UCSD-AML1 (cell line): ENCODE results near the gene VPS13D.
"Not testable (repeated sequence)": the region's sequence is repeated elsewhere in the genome, so short reads cannot be mapped to it uniquely, and the experiment has no call there.

Experiments used
- DNase-seq: peaks from one replicate; lab custom pipeline; 2025; ENCODE audit not compliant: unreplicated experiment; lab: John Stamatoyannopoulos, UW

VPS13D gene

DNA sequence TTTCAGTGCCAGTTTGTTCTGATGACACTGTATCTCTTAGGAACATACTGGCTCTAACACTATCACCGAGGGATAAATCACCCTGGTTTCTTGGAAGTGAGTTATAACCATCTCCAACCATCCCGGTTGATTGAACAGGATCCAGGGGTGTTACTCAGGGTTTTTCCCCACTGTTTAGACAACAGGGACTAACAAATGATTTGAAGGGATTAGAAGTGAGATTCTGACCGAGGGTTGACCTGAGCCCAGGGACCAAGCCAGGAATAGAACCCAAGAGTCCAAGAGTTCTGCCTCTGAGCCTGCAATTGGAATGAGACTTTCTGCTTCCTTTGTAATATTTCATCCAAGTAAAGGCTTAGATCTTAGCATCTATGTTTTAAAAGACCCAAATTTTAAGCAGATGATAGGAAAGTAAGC lies 234.2 kb downstream of the VPS13D start:
- DNase-seq = no peak

DNA sequence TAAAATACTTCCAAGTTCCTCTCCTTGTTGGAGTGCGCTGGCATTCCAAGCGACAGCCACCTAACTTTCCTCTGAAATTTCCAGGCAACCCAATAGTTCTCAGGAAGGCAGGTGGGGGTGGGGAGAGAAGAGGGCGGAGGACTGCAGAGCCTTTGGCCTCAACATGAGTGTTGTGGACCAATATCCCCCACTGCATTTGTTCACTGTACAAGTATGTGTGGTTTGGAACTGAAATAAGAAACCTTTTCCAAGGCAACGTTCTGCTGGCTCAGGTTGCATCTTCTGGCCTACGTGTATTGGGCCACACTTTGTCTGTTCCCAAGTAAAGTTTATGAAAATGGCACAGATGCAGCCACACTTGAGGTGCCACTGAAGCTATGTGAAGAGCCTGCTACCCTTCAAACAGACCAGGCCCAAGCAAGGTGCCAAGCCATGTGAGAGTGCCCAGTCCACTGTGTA lies 234.8 kb downstream of the VPS13D start:
- no peak for DNase-seq

DNA sequence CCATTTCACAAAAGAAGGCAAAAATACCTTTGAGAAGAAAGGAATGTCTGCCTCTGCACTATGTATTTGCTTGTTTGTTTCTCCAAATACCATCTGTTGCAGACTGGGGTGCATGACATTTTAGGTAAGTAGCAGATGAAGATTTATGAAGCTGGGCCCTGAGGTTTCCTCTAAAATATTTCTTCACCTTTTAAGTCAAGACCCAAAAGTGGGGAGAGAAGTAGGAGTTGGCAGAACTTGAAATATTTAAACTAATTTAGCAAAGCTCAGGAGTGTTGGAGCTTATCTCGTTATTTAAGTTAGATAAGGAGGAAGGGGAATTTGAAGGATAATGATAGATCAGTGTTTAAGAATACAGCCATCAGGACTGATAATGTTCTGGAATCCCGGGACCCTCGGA lies 235.3 kb downstream of the VPS13D start:
- no peak for DNase-seq

DNA sequence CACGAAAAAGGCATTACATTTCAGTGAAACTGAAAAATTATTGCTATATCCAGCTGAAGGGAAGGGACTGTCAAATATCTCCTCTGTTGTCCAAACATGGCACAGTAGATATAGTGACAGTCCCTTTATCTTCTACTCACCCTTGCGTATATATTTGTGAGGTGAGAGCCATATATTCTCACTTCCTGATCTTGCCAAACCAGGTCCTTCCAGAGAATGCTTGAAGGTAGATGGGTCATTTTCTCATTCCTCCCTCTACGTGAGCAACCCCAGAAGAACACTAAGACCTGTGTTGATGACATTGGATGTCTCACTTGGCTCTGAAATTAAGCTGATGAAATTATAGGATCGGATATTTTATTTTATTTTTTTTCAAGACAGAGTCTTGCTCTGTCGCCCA lies 237.0 kb downstream of the VPS13D start:
- no peak for DNase-seq

DNA sequence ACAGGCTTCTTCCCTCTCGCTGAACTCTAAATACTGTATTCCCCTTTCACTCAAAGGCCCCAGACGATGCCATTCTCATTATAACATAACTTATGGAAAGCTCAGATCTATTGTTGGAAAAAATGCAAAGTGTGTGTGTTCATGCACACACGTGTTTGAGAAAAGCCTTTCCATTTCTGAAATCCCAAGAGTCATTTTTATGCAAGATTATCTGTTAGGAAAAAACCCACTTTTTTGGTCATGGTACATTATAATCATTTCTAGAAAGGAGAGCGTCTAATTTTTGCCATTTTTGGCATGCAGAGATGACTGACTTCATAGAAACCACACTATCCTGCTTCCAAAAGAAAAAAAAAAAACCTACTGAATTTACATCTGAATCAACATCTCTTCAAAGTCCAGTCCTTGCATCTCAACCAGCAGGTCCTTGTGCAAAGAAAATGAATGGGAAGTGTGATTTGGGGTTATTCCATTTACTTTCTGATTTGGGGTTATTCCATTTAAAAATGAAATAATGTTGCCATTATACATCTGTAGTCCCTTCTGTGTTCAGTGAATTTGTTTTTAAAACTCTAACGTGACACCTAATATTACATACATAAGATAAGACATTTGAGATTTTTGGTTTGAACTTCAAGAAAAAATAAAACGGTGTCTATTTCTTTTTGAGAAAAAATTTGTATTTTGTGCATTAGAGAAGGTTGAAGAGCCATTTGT lies 237.9 kb downstream of the VPS13D start:
- DNase-seq = no peak

DNA sequence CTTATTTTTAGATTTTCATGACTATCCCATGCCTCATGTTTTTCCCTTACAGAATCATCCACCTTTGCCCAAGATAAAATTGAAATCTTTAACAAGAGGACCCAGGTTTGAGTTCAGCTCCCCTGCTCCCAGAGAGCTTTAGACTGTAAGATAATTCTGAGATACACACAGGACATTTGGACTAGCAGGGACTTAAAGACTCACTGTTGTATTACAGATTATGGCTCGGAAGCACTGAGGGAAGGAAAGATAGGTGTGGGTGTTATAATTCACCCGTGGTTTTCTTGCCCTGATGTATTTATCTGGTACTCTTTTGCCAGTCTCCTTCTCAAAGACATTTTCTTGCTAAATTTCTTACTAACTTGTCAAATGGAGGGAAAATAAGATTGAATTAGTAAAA lies 238.5 kb downstream of the VPS13D start:
- DNase-seq = no peak

DNA sequence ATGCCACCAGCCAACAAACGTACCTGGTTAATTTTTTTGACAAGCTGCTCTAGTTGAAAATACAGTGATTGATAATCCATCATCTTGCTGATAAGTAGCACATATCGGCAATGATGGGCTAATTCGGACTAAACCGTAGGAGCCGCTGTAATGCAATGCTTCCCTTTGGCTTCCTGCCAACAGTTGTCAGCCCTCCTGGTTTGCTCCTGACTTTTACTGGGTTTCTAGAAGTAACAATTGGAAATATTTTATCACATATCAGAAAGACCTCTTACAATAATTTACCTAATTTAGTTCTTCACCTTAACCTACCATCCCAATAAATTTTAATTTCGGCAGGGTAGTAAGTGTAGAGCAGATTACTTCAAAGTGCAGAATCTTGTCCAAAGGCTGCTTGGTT lies 239.7 kb downstream of the VPS13D start:
- DNase-seq = no peak

DNA sequence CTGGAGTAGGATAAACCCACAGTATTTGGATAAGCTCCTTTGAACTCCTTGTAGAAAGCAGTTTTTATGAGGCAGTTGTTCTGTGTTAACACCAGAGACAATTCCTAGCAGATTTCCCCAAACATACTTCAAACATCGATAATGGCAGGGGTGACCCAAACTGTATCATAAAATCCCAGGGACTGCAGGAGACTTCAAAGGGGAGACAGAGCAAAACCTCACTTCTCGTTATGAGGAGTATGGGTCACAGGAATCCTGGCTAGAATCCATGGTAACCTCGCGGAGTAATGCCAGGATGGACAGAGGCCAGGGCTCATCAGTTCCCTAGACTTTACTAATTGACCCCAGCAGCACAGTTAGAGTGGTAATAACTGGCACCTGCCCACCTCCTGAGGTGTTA lies 240.2 kb downstream of the VPS13D start:
- no peak for DNase-seq

DNA sequence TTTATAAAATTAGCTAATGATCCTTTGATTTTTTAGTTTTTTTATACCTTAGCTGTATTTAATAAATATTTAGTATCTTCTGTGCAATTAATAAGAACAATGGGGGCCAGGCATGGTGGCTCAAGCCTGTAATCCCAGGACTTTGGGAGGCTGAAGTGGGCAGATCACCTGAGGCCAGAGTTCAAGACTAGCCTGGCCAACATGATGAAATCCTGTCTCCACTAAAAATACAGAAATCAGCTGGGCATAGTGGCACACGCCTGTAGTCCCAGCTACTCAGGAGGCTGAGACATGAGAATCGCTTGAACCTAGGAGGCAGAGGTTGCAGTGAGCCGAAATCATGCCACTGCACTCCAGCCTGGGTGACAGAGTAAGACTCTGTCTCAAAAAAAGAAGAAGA lies 241.1 kb downstream of the VPS13D start:
- not testable (repeated sequence) for DNase-seq

DNA sequence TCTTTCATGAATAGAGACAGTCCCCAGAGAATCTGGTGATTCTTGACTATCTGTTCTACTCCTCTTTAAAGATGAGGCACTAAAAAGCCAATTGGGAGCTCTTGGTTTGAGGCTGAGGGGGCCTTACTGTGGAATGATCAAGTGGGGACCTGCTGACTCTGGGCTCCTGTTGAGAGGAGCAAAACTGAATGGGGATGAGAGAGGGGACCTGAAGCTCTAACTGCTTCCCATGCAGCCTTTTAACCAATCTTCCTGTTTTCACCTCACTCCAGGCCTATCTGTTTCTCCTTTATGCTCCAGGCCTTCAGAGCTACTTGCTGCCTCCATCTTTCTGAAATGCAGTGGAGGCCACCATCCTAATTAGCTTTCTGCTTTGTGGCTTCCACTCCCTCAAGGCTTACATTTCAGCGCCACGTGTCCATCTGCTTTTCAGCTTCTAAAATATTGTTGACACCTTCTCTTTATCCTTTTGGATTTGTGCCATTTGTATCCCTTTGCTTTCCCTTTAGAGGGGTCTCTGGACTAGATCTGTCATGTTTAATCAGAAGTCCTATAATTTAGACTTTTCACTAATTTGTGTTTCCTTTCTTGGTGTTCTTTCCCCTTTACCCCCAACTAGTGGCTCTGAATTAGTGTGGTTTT lies 242.4 kb downstream of the VPS13D start:
- no peak for DNase-seq

DNA sequence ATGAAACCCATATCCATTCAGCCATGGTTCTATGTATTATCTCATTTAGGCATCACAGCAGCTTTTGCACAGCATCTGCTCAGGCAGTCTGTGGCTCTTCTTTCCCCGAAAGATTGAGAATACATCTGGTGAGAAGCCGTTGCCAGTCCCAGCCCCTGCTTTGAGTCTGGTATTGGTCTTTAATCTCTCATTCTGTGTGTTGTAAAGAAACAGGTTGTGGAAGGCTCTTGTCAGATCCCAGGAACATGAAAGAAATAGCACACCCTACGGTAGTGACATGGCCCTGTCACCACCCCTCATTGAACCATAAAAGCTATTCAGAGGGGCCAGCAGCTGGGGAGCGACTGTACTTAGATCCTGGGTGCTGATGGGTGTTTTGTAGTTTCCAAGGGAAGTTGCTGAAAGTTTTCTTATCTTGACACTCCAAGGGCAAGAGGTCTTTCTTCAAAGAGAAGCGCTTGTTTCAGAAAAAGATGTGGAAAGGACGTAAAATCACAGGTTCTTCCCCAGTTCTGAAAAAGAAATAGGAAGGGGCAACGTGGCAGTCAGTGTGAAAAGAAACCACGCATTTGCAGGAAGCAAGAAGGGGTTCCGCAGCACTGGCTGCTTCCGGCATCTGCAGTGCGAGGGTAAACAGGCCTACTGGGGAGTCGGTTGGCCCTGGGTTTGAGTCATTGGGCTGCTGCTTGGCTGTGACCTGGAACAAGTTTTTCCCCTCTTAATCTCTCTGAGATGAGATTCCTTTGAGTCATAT lies 243.1 kb downstream of the VPS13D start:
- DNase-seq = peak; percentile 74

DNA sequence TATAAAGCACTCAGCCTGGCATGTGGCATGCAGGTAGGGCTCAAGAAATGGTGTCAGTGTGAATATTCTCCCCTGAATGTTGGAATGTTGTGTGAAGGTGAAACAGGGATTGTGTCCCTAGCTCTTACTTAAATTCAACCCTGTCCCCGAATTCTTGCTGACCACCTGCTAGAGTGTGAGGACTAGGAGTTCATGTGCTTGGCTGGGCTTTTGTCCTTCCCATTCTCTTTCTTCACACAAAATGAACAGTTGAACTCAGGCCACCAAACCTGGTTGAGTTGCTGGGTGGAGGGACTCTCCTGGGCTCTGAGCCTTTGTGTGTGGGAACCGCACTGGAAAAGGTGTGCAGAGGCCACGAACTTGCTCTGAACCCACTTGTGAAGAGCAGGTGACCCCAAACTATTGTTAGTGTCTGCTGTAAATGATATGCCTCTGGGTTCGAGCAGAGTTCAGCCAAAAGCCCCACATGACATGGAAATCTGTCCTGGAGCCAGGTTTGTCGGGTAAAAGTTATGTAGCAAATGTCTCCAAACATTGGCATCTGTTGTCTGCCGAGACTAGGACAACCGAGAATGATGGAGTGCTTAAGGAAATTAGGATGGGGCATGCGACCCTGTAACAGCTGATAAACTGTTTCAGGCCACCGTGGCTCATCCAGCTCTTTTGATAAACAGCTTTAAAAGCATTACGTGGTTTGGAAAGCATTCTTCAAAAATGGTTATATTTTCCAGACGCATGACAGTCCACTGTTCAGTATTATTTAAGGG lies 243.9 kb downstream of the VPS13D start:
- no peak for DNase-seq

DNA sequence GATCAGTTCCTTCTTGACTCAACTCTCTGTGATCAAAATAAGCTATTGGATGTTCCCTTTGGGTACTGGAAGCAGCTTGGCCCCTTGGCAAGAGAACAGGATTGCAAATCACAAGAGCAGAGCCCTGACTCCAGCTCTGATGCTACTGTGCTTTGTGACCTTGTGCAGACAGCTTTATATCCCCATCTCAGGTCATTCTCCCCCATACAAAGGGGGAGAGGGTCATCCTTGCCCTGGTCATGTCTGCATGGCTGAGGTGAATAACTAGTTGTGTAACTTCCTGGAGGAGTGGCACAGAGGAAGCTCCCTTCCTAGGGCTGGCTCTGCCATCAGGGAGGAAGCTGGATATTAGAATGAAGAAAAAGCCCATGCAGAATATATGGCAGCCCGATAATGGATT lies 245.3 kb downstream of the VPS13D start:
- DNase-seq = no peak

DNA sequence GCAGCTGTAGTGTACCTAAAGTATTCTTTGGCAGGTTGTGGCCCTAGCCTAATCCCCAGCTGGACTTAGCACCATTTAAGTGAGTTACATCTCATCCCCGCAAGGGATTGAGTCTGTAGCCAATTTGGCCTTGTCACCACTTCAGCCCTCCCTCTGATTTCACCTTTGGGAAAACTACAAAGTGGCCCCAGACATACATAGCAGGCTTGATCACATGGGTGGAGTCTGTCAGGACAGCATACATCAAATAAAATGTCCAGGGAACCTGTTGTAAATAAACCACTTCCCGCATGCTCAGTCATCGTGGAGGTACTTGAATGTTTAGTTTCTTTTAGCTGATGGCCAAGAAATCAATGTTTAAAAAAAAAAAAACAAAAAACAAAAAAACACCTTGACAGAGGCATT lies 245.7 kb downstream of the VPS13D start:
- DNase-seq = no peak

DNA sequence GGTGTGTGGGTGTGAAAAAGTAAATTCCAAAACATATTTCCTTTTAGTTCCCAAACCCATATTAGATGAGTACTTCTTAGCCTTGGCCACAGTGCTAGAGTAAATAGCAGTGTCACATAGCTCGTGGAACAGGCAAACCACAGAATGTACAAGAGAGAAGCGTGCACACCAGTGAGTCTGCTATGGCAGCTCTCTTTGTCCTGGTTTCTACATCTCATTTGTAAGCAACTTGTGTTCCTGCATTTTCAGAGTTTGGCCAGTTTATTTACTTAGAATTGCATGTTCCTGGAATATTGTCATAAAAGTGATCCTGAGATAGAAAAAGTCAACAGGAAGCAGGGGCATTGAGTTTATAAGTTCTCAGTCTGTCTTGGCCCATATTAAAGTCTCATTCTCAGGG lies 246.1 kb downstream of the VPS13D start:
- no peak for DNase-seq

DNA sequence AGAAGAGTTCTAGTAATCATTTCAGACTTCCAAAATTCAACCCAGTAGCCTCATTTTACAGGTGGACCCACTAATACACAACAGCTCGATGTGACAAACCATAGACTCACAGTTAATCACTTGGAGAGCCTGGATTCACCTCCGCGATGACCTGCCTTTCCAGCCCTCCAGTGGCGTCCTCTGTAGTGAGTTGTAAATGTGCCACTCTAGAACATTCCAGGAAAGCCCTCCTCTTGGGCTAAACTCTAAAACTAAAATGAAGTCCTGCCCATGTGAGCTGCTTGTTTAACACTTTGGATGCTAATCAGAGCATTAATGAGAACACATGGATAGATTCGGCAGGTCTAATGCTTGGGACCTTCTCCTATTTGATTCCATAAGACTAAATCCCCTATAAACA lies 247.5 kb downstream of the VPS13D start:
- no peak for DNase-seq

DNA sequence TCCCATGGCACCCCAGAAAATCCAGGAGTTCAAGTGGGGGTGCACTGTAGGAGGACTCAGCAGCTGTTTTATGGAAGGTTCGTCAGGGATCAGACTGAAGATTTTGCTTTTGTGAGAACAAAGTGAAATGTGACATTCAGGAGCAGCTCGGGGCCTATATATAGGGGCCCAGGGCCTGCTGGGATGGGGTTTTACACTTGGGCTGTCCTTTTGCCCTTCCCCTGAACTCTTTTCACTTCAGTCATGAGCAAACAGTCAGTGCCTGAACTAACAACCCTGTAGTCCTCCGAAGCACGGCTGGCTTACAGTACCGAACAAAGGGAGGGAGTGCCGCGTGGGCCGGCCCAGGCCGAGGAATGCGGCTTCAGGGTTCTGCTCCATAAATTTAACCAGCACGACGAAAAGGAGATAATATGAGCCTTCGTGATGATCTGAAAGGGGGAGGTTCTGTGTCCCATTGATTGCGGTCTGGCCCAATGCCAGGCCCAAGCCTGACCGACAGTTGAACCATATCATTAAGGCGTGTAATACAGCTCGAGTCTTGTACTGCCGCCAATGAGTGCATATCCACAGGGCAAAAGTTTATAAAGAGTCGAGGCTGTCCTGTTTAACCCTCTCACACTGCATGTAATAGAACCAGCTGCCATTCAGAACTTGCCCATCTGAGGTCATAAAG lies 248.2 kb downstream of the VPS13D start:
- DNase-seq = no peak

DNA sequence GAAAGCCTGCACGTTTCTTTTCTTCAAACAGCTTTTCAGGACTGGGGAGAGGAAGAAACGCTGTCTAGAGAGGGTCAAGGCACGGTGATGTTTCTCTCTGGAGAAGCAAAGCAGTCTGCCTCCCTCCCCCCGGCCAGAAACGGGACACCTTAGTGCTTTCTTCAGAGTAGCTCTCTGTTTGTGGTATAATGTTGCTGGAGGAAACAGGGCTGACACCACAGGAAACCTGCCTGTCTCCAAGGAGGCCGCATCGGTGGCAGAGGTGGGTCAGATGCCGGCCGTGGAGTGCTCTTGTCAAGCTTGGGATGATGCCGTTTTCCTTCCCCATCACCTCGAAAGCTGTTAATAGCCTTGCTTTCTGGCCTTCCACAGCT lies 248.8 kb downstream of the VPS13D start:
- peak; percentile 70 for DNase-seq

DNA sequence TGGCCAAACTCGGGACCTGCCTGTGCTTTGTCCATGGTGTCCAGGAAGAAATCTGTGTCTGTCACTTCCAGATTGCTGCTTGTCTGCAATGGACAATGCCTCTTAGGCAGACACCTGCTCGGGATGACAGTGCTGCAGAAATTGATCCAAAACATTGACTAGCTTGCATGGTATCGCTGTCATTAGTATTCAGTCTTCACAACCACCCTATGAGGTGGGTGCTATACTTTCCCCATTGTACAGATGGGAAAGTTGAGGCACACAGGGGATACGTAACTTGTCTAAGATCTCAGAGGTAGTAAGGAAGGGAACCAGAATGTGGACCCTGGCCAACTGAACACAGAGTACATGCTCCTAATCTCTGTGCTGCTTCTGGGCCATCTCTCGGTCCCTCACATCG lies 249.5 kb downstream of the VPS13D start:
- no peak for DNase-seq

DNA sequence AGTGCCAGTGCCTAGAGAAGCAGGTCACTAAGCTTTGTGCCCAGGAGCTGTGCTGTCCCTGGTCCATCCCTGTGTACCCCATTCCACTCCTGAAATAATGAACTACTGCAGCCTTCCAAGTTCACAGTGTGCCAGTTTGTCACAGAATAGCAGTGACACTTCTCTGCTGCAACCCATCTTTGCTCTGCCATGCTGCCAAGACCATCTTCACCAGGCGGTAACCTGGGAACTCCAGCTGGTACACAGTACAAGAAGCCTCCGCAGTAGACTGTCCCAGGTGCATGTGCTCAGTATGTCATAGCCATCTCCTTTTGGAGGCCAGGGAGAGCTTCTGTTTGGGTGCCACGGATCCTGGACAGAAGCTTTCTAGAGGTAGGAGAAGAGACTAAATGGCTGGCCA lies 250.2 kb downstream of the VPS13D start:
- no peak for DNase-seq
